ENCODE results near the gene CD8B2. TPM values are rescaled to one million over a fixed set of nuclear protein-coding genes. Genes with fewer than 3 reads are reported as not detected.

CD8B2 gene
- total RNA-seq, 1 experiment from 2014 or later, result 0.14 TPM

DNA sequence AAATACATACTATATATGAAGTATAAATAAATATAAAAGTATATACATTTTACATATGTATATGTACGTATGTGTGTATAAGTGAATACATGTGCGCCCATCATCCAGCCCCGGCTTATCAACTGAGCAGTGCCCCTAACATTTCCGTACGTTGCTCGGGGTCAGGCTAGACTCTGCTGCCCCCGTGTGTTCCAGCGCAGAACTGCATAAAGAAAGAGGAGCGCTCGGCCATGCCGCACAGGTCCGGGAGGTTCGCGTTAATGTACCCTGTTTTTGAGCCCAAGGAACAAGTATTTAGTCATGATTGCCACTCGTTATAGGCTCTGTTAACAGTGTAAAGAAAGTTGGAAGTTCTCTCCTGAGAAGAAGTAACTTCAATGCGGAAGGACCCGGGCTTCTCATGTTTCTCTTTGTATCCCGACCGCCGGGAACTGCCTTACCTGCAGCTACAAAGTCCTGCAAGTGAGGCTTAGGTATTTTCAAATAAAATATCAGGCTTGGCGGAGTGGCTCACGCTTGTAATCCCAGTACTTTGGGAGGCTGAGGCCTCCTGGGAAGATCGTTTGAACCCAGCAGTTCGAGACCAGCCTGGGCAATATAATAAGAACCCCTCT lies 55.7 kb downstream of the CD8B2 start:
- BruUV-seq (replicated peaks), result no TSS peak
- Histone ChIP-seq H3K27me3 (replicated peaks; ENCODE audit: control insufficient read depth, insufficient read depth, low read length) (no peaks in the 10 kb centered on the region), H3K9me3 (0 out of 2 replicates have a peak, but pooled peaks cover 3% of the 10 kb centered on the region), H3K4me1 (no peaks in the 10 kb centered on the region), H3K36me3 (ENCODE audit: control insufficient read depth, insufficient read depth, low read length) (no peaks in the 10 kb centered on the region), H3K4me3 (ENCODE audit: low read depth, low read length) (peak overlapping the region; percentile 17; the same call in 1 of the 2 replicates)
- no peaks in the 10 kb centered on the region for H3K9me3 Mint-ChIP-seq (ENCODE audit: unreplicated experiment)
- no peak overlapping the region for H3K27ac Mint-ChIP-seq (ENCODE audit: unreplicated experiment)
- H3K4me1 Mint-ChIP-seq (ENCODE audit: low read depth, unreplicated experiment), result no peaks in the 10 kb centered on the region
- POLR2A ChIA-PET, result no interaction called here
- DNase-seq, result peak; percentile 72 to 82
- H3K4me3 Mint-ChIP-seq (ENCODE audit: unreplicated experiment), result peak overlapping the region; percentile 61
- TF ChIP-seq, protein P1, sequence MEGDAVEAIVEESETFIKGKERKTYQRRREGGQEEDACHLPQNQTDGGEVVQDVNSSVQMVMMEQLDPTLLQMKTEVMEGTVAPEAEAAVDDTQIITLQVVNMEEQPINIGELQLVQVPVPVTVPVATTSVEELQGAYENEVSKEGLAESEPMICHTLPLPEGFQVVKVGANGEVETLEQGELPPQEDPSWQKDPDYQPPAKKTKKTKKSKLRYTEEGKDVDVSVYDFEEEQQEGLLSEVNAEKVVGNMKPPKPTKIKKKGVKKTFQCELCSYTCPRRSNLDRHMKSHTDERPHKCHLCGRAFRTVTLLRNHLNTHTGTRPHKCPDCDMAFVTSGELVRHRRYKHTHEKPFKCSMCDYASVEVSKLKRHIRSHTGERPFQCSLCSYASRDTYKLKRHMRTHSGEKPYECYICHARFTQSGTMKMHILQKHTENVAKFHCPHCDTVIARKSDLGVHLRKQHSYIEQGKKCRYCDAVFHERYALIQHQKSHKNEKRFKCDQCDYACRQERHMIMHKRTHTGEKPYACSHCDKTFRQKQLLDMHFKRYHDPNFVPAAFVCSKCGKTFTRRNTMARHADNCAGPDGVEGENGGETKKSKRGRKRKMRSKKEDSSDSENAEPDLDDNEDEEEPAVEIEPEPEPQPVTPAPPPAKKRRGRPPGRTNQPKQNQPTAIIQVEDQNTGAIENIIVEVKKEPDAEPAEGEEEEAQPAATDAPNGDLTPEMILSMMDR (IDR thresholded peaks at IDR 0.05; ENCODE audit: insufficient read depth in 1 of 2, low read depth in 1 of 2, low read length in 1 of 2, severe bottlenecking in 1 of 2, unreplicated experiment in 1 of 2), result peak; percentile 92
- H3K36me3 Mint-ChIP-seq (ENCODE audit: insufficient read depth, unreplicated experiment), result no peaks in the 10 kb centered on the region
- peaks cover 12% of the 10 kb centered on the region for H3K27me3 Mint-ChIP-seq (ENCODE audit: insufficient read depth, unreplicated experiment)
- intact Hi-C loops (cut with micrococcal nuclease; ENCODE audit: unreplicated experiment), result loop anchor here (1.0 to 5.0 kb wide), 4 partner anchors 39 to 439 kb away; no protein-coding TSS in a partner anchor
- CTCF ChIA-PET, result interaction anchor here (0.7 to 1.0 kb wide), 2 partner anchors 19 to 438 kb away, joined by 4 to 6 read pairs; no protein-coding TSS in a partner anchor

- no peak overlapping the region for H3K4me3 Mint-ChIP-seq (ENCODE audit: unreplicated experiment)
- no peak overlapping the region for H3K27ac Mint-ChIP-seq (ENCODE audit: unreplicated experiment)
- intact Hi-C loops (cut with micrococcal nuclease; ENCODE audit: unreplicated experiment), result no loop called here
- H3K9me3 ChIP-seq, result 0 out of 2 replicates have a peak, but pooled peaks cover 3% of the 10 kb centered on the region
- H3K36me3 Mint-ChIP-seq (ENCODE audit: insufficient read depth, unreplicated experiment), result no peaks in the 10 kb centered on the region
- ChIA-PET CTCF (no interaction called here), POLR2A (no interaction called here)
- peaks cover 12% of the 10 kb centered on the region for H3K27me3 Mint-ChIP-seq (ENCODE audit: insufficient read depth, unreplicated experiment)
- H3K9me3 Mint-ChIP-seq (ENCODE audit: unreplicated experiment), result no peaks in the 10 kb centered on the region
- no TSS peak for BruUV-seq (replicated peaks)
- no peak for DNase-seq
- TF ChIP-seq, protein P1 (IDR thresholded peaks at IDR 0.05; ENCODE audit: insufficient read depth in 1 of 2, low read depth in 1 of 2, low read length in 1 of 2, severe bottlenecking in 1 of 2, unreplicated experiment in 1 of 2), result no peak
- H3K4me1 ChIP-seq, result no peaks in the 10 kb centered on the region
- no peaks in the 10 kb centered on the region for H3K27me3 ChIP-seq (replicated peaks; ENCODE audit: control insufficient read depth, insufficient read depth, low read length)
- no peaks in the 10 kb centered on the region for H3K36me3 ChIP-seq (ENCODE audit: control insufficient read depth, insufficient read depth, low read length)
- H3K4me1 Mint-ChIP-seq (ENCODE audit: low read depth, unreplicated experiment), result no peaks in the 10 kb centered on the region
- H3K4me3 ChIP-seq (ENCODE audit: low read depth, low read length), result no peak overlapping the region
Measured at GRCh38 chr2:106545007-106545406, 57.8 kb downstream of the CD8B2 start.

DNA sequence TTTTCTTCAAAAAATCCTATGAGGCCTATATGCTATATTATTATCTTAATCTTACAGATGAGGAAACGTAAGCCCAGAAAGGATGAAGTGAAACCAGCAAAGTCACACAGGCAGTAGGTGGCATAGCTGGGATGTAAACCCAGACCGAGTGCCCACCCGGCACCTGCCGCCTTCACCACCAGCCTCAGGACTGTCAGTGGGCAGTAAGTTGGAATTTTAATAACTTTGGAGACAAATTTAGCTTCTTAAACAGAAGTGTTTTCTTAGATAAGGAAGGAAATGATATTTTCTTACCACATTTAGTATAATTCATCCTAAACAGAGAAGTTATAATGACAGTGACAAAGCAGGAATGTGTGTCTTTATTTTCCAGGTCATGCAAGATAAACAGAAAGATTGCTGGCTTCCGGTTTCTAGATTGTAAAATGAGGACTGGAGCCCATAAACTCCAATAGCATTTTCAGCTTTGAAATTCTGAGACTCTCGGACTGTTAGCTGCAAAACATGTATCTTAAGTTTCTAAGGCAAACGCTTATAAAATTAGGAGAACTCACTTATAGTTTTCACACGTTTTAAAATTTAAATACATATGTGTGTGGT lies 59.3 kb downstream of the CD8B2 start:
- Histone ChIP-seq H3K27me3 (replicated peaks; ENCODE audit: control insufficient read depth, insufficient read depth, low read length) (no peaks in the 10 kb centered on the region), H3K4me1 (peaks cover 3% of the 10 kb centered on the region; the same call in 1 of the 2 replicates), H3K36me3 (ENCODE audit: control insufficient read depth, insufficient read depth, low read length) (no peaks in the 10 kb centered on the region), H3K4me3 (ENCODE audit: low read depth, low read length) (no peak overlapping the region), H3K9me3 (0 out of 2 replicates have a peak, but pooled peaks cover 3% of the 10 kb centered on the region)
- intact Hi-C loops (cut with micrococcal nuclease; ENCODE audit: unreplicated experiment), result no loop called here
- Mint-ChIP-seq H3K27me3 (ENCODE audit: insufficient read depth, unreplicated experiment) (peaks cover 7% of the 10 kb centered on the region), H3K36me3 (ENCODE audit: insufficient read depth, unreplicated experiment) (no peaks in the 10 kb centered on the region), H3K27ac (ENCODE audit: unreplicated experiment) (no peak overlapping the region), H3K4me3 (ENCODE audit: unreplicated experiment) (no peak overlapping the region), H3K4me1 (ENCODE audit: low read depth, unreplicated experiment) (peaks cover 3% of the 10 kb centered on the region), H3K9me3 (ENCODE audit: unreplicated experiment) (no peaks in the 10 kb centered on the region)
- BruUV-seq (replicated peaks), result no TSS peak
- POLR2A ChIA-PET, result no interaction called here
- CTCF ChIA-PET, result no interaction called here
- no peak for DNase-seq
- TF ChIP-seq, protein P1 (IDR thresholded peaks at IDR 0.05; ENCODE audit: insufficient read depth in 1 of 2, low read depth in 1 of 2, low read length in 1 of 2, severe bottlenecking in 1 of 2, unreplicated experiment in 1 of 2), result no peak
